IMR-90 (cell line): ENCODE data around the gene DUSP2. TPM values are rescaled to one million over a fixed set of nuclear protein-coding genes. Genes with fewer than 3 reads are reported as not detected.
A peak's percentile ranks its signal among the peaks of the same experiment; 100 is the strongest.

Experiments
- ATAC-seq: fragments of 200-7000 bp; cut with Tn5 transposase; 2 replicates; pipeline ENCODE4 v1.9.1; 2020; ENCODE audit warnings: low read depth, mild to moderate bottlenecking, moderate library complexity
- BruUV-seq: library from RNA; stranded (reverse); fragments of 400-500 nt; replicated peaks from 2 replicates; lab custom pipeline; 2021; lab: Mats Ljungman, UMichigan
- CTCF ChIA-PET: fragments of 300-600 bp; formaldehyde crosslinking; extraction: SDS; loops from one replicate; lab custom pipeline; 2021; ENCODE audit warnings: antibody characterized with exemption; lab: Yijun Ruan, JAX
- POLR2A ChIA-PET: fragments of 300-600 bp; sonication (Branson Sonifier 250); formaldehyde crosslinking; loops from one replicate; lab custom pipeline; 2022; ENCODE audit warnings: antibody characterized with exemption; ENCODE audit not compliant: unreplicated experiment; lab: Charles Lee
- DNase-seq: peaks from one replicate; pipeline ENCODE4 v3.0.0; 2013
- H2AFZ ChIP-seq: replicated peaks from 2 replicates; pipeline ENCODE3; 2013; ENCODE audit warnings: low read length, mild to moderate bottlenecking; ENCODE audit not compliant: poor library complexity
- H2AK5ac ChIP-seq: 2 replicates; pipeline ENCODE4 v1.6.1; 2013; ENCODE audit warnings: low read depth, low read length, inconsistent platforms
- H2AK9ac ChIP-seq: replicated peaks from 2 replicates; pipeline ENCODE3; 2013; ENCODE audit warnings: mild to moderate bottlenecking, low read depth, low read length, moderate library complexity; ENCODE audit not compliant: poor library complexity
- H2BK120ac ChIP-seq: 2 replicates; pipeline ENCODE4 v1.6.1; 2013; ENCODE audit warnings: low read depth, low read length, inconsistent platforms
- H2BK15ac ChIP-seq: 3 replicates; pipeline ENCODE4 v1.6.1; 2013; ENCODE audit warnings: low read depth, low read length, inconsistent platforms
- H2BK20ac ChIP-seq: 2 replicates; pipeline ENCODE4 v1.6.1; 2013; ENCODE audit warnings: low read depth, mild to moderate bottlenecking, inconsistent platforms, low read length, moderate library complexity
- H2BK5ac ChIP-seq: 2 replicates; pipeline ENCODE4 v1.6.1; 2013; ENCODE audit warnings: mild to moderate bottlenecking, low read depth, low read length, inconsistent platforms; ENCODE audit not compliant: poor library complexity, severe bottlenecking
- H3K14ac ChIP-seq: replicated peaks from 2 replicates; pipeline ENCODE4 v1.6.1; 2013; ENCODE audit warnings: low read depth, low read length, inconsistent platforms
- H3K18ac ChIP-seq: 2 replicates; pipeline ENCODE4 v1.6.1; 2013; ENCODE audit warnings: low read depth, low read length, control low read depth
- H3K23ac ChIP-seq: 2 replicates; pipeline ENCODE4 v1.6.1; 2013; ENCODE audit warnings: low read depth, low read length, inconsistent platforms
- H3K27ac ChIP-seq: 2 replicates; pipeline ENCODE4 v1.5.1; 2013; ENCODE audit warnings: mild to moderate bottlenecking, control low read depth, low read length; ENCODE audit not compliant: insufficient read depth
- H3K27me3 ChIP-seq: 2 replicates; pipeline ENCODE4 v1.6.1; 2013; ENCODE audit warnings: low read length; ENCODE audit not compliant: control insufficient read depth, insufficient read depth
- H3K36me3 ChIP-seq: 2 replicates; pipeline ENCODE4 v1.6.1; 2013; ENCODE audit warnings: low read length, mixed read lengths; ENCODE audit not compliant: control insufficient read depth, insufficient read depth
- H3K4ac ChIP-seq: 2 replicates; pipeline ENCODE4 v1.6.1; 2013; ENCODE audit warnings: low read depth, low read length, inconsistent platforms
- H3K4me1 ChIP-seq: 2 replicates; pipeline ENCODE4 v1.6.1; 2013; ENCODE audit warnings: low read length, mixed read lengths; ENCODE audit not compliant: control insufficient read depth, insufficient read depth
- H3K4me2 ChIP-seq: 2 replicates; pipeline ENCODE4 v1.6.1; 2013; ENCODE audit warnings: low read depth, mild to moderate bottlenecking, control low read depth, low read length, moderate library complexity
- H3K4me3 ChIP-seq: 2 replicates; pipeline ENCODE4 v1.5.1; 2013; ENCODE audit warnings: low read depth, mild to moderate bottlenecking, control low read depth, low read length, moderate library complexity; ENCODE audit not compliant: insufficient read depth
- H3K56ac ChIP-seq: 2 replicates; pipeline ENCODE4 v1.6.1; 2013; ENCODE audit warnings: low read length, inconsistent platforms; ENCODE audit not compliant: insufficient read depth; ENCODE audit errors: extremely low read depth
- H3K79me1 ChIP-seq, 2 experiments: 2 replicates each; pipeline ENCODE4 v1.6.1; 2013; ENCODE audit warnings: low read length in 2 of 2, inconsistent platforms in 1 of 2, low read depth in 1 of 2
- H3K9ac ChIP-seq: 2 replicates; pipeline ENCODE4 v1.6.1; 2013; ENCODE audit warnings: low read depth, low read length, control low read depth
- H3K9me1 ChIP-seq: 2 replicates; pipeline ENCODE4 v1.6.1; 2013; ENCODE audit warnings: low read length, inconsistent platforms; ENCODE audit not compliant: insufficient read depth
- H3K9me3 ChIP-seq: 2 replicates; pipeline ENCODE4 v1.6.1; 2013; ENCODE audit warnings: low read length; ENCODE audit not compliant: control insufficient read depth, insufficient read depth
- H4K20me1 ChIP-seq: 2 replicates; pipeline ENCODE4 v1.6.1; 2013; ENCODE audit warnings: low read length, inconsistent platforms; ENCODE audit not compliant: insufficient read depth
- H4K5ac ChIP-seq: 2 replicates; pipeline ENCODE4 v1.6.1; 2013; ENCODE audit warnings: mild to moderate bottlenecking, low read depth, low read length, control low read depth
- H4K8ac ChIP-seq, 2 experiments: 2 replicates each; pipeline ENCODE4 v1.6.1; 2013; ENCODE audit warnings: low read depth in 2 of 2, low read length in 2 of 2, control low read depth in 1 of 2, inconsistent platforms in 1 of 2
- H4K91ac ChIP-seq: 2 replicates; pipeline ENCODE4 v1.6.1; 2013; ENCODE audit warnings: low read depth, low read length, inconsistent platforms; ENCODE audit not compliant: insufficient read depth
- CEBPB ChIP-seq: IDR thresholded peaks from 2 replicates; pipeline ENCODE4 v1.6.1; 2012; ENCODE audit warnings: low read depth, low read length, improper control_type of control experiment
- CHD1 ChIP-seq: IDR thresholded peaks from 2 replicates; pipeline ENCODE4 v1.6.1; 2012; ENCODE audit warnings: low read depth, low read length, improper control_type of control experiment
- FOS ChIP-seq: fragments of 150-350 bp; IDR thresholded peaks from 2 replicates; pipeline ENCODE4 v1.6.1; 2016; ENCODE audit warnings: low read depth, low read length
- MAFK ChIP-seq: IDR thresholded peaks from 2 replicates; pipeline ENCODE4 v1.6.1; 2012; ENCODE audit warnings: low read depth, low read length, improper control_type of control experiment
- MAZ ChIP-seq: IDR thresholded peaks from 2 replicates; pipeline ENCODE4 v1.6.1; 2012; ENCODE audit warnings: low read depth, mild to moderate bottlenecking, low read length, improper control_type of control experiment, moderate library complexity, borderline replicate concordance
- POLR2A ChIP-seq: IDR thresholded peaks from 2 replicates; pipeline ENCODE4 v1.6.1; 2012; ENCODE audit warnings: mild to moderate bottlenecking, low read depth, low read length
- RAD21 ChIP-seq: IDR thresholded peaks from 2 replicates; pipeline ENCODE4 v1.6.1; 2012; ENCODE audit warnings: low read length, improper control_type of control experiment
- SMC3 ChIP-seq: fragments of 150-350 bp; IDR thresholded peaks from 2 replicates; pipeline ENCODE4 v1.6.1; 2016; ENCODE audit warnings: low read depth, mild to moderate bottlenecking, antibody characterized with exemption, low read length, moderate library complexity
- USF2 ChIP-seq: fragments of 150-350 bp; IDR thresholded peaks from 2 replicates; pipeline ENCODE4 v1.6.1; 2017; ENCODE audit warnings: mild to moderate bottlenecking, antibody characterized with exemption, low read length, low read depth
- WGBS, 2 experiments: methylation state at CpG; one replicate each; pipeline versions ENCODE4 v1.1.5 to v1.1.7; 2013; ENCODE audit warnings: missing lambda C conversion rate in 2 of 2; ENCODE audit not compliant: insufficient read length in 1 of 2; ENCODE audit errors: extremely low coverage in 2 of 2; 5-methylcytosine and 5-hydroxymethylcytosine counted together
- dilution Hi-C: fragments of 300-500 bp; cut with HindIII; formaldehyde crosslinking; loops from one replicate; pipeline ENCODE4 v1.14.3; 2018; ENCODE audit warnings: low sequenced_read_pairs; ENCODE audit not compliant: unreplicated experiment
- in situ Hi-C: fragments of 300-500 bp; cut with MboI; formaldehyde crosslinking; loops from 3 replicates; pipeline ENCODE4 v1.14.3; 2019; ENCODE audit warnings: low sequenced_read_pairs, inconsistent platforms, mixed read lengths
- intact Hi-C: fragments of 100-400 bp; cut with micrococcal nuclease; formaldehyde crosslinking; loops from 2 replicates; pipeline ENCODE4 v1.10.0; 2022
- polyA plus RNA-seq, 3 experiments: library from polyadenylated mRNA; depleted of rRNA; stranded (reverse); fragments of >200 nt; gene quantifications; 2 replicates each; pipeline ENCODE4 v1.2.3, GENCODE V29; 2012; ENCODE audit warnings: low replicate concordance in 1 of 3
- total RNA-seq: library from RNA; depleted of rRNA; stranded (reverse); fragments of >200 nt; gene quantifications from 2 replicates; pipeline ENCODE4 v1.2.3, GENCODE V29; 2012

The DUSP2 gene
- total and polyA plus RNA-seq, 2 of the 4 experiments (the other 2 are of a cell fraction) = 1.8 to 3.8 TPM

GRCh38 chr2:96175951-96176350, 30.7 kb upstream of the DUSP2 start:
- Histone ChIP-seq H3K56ac (no peak overlapping the region), H3K9me3 (no peaks in the 10 kb centered on the region), H2BK5ac (no peak overlapping the region), H3K27me3 (no peaks in the 10 kb centered on the region), H4K8ac (no peak overlapping the region), H4K91ac (no peak overlapping the region), H4K20me1 (no peaks in the 10 kb centered on the region), H2AK5ac (no peak overlapping the region), H2AFZ (peak overlapping the region; percentile 67), H3K36me3 (no peaks in the 10 kb centered on the region), H3K23ac (no peak overlapping the region), H3K14ac (no peak overlapping the region), H3K79me1 (no peaks in the 10 kb centered on the region), H3K4ac (no peak overlapping the region), H3K4me2 (0 out of 2 replicates have a peak overlapping the region, but pooled peaks have one; percentile 11), H2BK15ac (no peak overlapping the region), H3K27ac (no peak overlapping the region), H2BK120ac (no peak overlapping the region), H2BK20ac (no peak overlapping the region), H3K4me3 (no peak overlapping the region), H2AK9ac (no peak overlapping the region), H3K4me1 (peaks cover 2% of the 10 kb centered on the region; the same call in 1 of the 2 replicates), H3K9me1 (0 out of 2 replicates have a peak, but pooled peaks cover 3% of the 10 kb centered on the region), H4K5ac (no peak overlapping the region), H3K18ac (no peak overlapping the region), H3K9ac (no peak overlapping the region)
- ChIA-PET CTCF (no interaction called here), POLR2A (no interaction called here)
- WGBS, 2 experiments = no CpG with 5 or more reads among the region's 6 CpGs
- ATAC-seq (peak; percentile 93), DNase-seq (peak; percentile 89)
- TF ChIP-seq MAFK = no peak
- no peak for TF ChIP-seq CEBPB
- 0 out of 2 replicates have a peak, but pooled peaks have one; percentile 2 for TF ChIP-seq RAD21
- peak; percentile 25; the same call in 1 of the 2 replicates for TF ChIP-seq USF2
- TF ChIP-seq SMC3 = no peak
- no peak for TF ChIP-seq CHD1
- TF ChIP-seq FOS = peak; percentile 50
- no peak for TF ChIP-seq MAZ
- no peak for TF ChIP-seq POLR2A
- dilution Hi-C loops = no loop called here
- intact Hi-C loops = no loop called here
- BruUV-seq = no TSS peak
- in situ Hi-C loops = no loop called here
